Right atrium auricular region (tissue), 2 donors: ENCODE measurements around the gene CRHR1. TPM values are rescaled to one million over a fixed set of nuclear protein-coding genes. Genes with fewer than 3 reads are reported as not detected.

Source experiments
- DNase-seq: peaks from one replicate; pipeline ENCODE4 v3.0.0-alpha.2; 2019; ENCODE audit warnings: low spot score
- H3K27ac ChIP-seq, 2 donors: fragments of 200-600 bp; sonication (generic); 1 replicate in 1 of 2; 2 replicates in 1 of 2; pipeline ENCODE4 v1.5.1; 2016 to 2019
- H3K27me3 ChIP-seq, 2 donors: fragments of 200-600 bp; sonication (generic); one replicate each; pipeline versions ENCODE4 v1.5.1 to v1.6.0; 2017 to 2019
- H3K36me3 ChIP-seq: fragments of 200-600 bp; sonication (generic); one replicate; pipeline ENCODE4 v1.5.1; 2016
- H3K4me1 ChIP-seq, 2 donors: fragments of 200-600 bp; sonication (generic); one replicate each; pipeline versions ENCODE4 v1.5.1 to v1.6.0; 2017 to 2019
- H3K4me3 ChIP-seq, 2 donors: fragments of 200-600 bp; sonication (generic); 1 replicate in 1 of 2; 2 replicates in 1 of 2; pipeline ENCODE4 v1.5.1; 2017 to 2019; ENCODE audit warnings: mild to moderate bottlenecking in 1 of 2, moderate library complexity in 1 of 2
- H3K9me3 ChIP-seq, 2 donors: fragments of 200-600 bp; sonication (generic); one replicate each; pipeline ENCODE4 v1.5.1; 2019
- CTCF ChIP-seq, 2 donors: fragments of 200-600 bp; sonication (generic); IDR thresholded peaks; one replicate each; pipeline ENCODE4 v1.5.1; 2019; ENCODE audit warnings: antibody characterized with exemption in 2 of 2
- total RNA-seq, 2 donors: library from RNA; depleted of rRNA; stranded (reverse); fragments of >200 nt; gene quantifications; one replicate each; pipeline ENCODE4 v1.1.0, GENCODE V29; 2016

CRHR1 gene
- total RNA-seq, 2 donors from 2014 or later: not detected

- Histone ChIP-seq H3K4me3 (no peak overlapping the region), H3K4me1 (no peaks in the 10 kb centered on the region), H3K36me3 (no peaks in the 10 kb centered on the region), H3K9me3 (no peaks in the 10 kb centered on the region), H3K27ac (no peak overlapping the region), H3K27me3 (no peaks in the 10 kb centered on the region)
- no peak for TF ChIP-seq CTCF (IDR thresholded peaks at IDR 0.05)
- DNase-seq: no peak
These were observed 49.8 kb downstream of the CRHR1 start for GRCh38 chr17:45833920-45834319.

- no peaks in the 10 kb centered on the region for H3K36me3 ChIP-seq
- DNase-seq: no peak
- no peaks in the 10 kb centered on the region for H3K27me3 ChIP-seq
These were observed 50.6 kb downstream of the CRHR1 start for GRCh38 chr17:45834471-45835396.

GRCh38 chr17:45835481-45835880, 51.4 kb downstream of the CRHR1 start:
- no peak overlapping the region for H3K4me3 ChIP-seq
- H3K36me3 ChIP-seq: no peaks in the 10 kb centered on the region
- H3K9me3 ChIP-seq: no peaks in the 10 kb centered on the region
- no peak overlapping the region for H3K27ac ChIP-seq
- H3K4me1 ChIP-seq: no peaks in the 10 kb centered on the region
- no peak for DNase-seq
- no peak for TF ChIP-seq CTCF (IDR thresholded peaks at IDR 0.05)
- H3K27me3 ChIP-seq: no peaks in the 10 kb centered on the region

More at GRCh38 chr17:45834471-45835396, 50.6 kb downstream of the CRHR1 start:
- TF ChIP-seq CTCF (IDR thresholded peaks at IDR 0.05): no peak
- H3K4me3 ChIP-seq: no peak overlapping the region
- no peaks in the 10 kb centered on the region for H3K4me1 ChIP-seq
- H3K27ac ChIP-seq: no peak overlapping the region
- H3K9me3 ChIP-seq: no peaks in the 10 kb centered on the region

- no peak for DNase-seq
- no peaks in the 10 kb centered on the region for H3K4me1 ChIP-seq
These were observed 52.2 kb downstream of the CRHR1 start for GRCh38 chr17:45836047-45837044.

More at GRCh38 chr17:45836047-45837044, 52.2 kb downstream of the CRHR1 start:
- H3K36me3 ChIP-seq: no peaks in the 10 kb centered on the region
- H3K27ac ChIP-seq: no peak overlapping the region
- no peak overlapping the region for H3K4me3 ChIP-seq
- no peaks in the 10 kb centered on the region for H3K9me3 ChIP-seq
- no peak for TF ChIP-seq CTCF (IDR thresholded peaks at IDR 0.05)
- H3K27me3 ChIP-seq: no peaks in the 10 kb centered on the region
